Measurements from ENCODE around the gene SLC43A2.

The SLC43A2 gene

GRCh38 chr17:1598399-1599095 is 30.1 kb downstream of the SLC43A2 start:
- Mint-ChIP-seq H3K4me1 (no peaks in the 10 kb centered on the region), H3K4me3 (no peak overlapping the region), H3K27ac (no peak overlapping the region), H3K27me3 (peaks cover 10% of the 10 kb centered on the region), H3K36me3 (no peaks in the 10 kb centered on the region), H3K9me3 (peaks cover 7% of the 10 kb centered on the region)
- CTCF ChIA-PET = interaction anchor here (0.7 kb wide), 1 partner anchor 32 kb away, joined by 3 read pairs; no protein-coding TSS in a partner anchor
- no peak for DNase-seq

- H3K4me3 Mint-ChIP-seq = no peak overlapping the region
- no peaks in the 10 kb centered on the region for H3K36me3 Mint-ChIP-seq
- peak overlapping the region; percentile 37 for H3K27ac Mint-ChIP-seq
- CTCF ChIA-PET = interaction anchor here (0.7 kb wide), 1 partner anchor 32 kb away, joined by 3 read pairs; no protein-coding TSS in a partner anchor
- H3K9me3 Mint-ChIP-seq = peaks cover 7% of the 10 kb centered on the region
- peaks cover 14% of the 10 kb centered on the region for H3K27me3 Mint-ChIP-seq
- H3K4me1 Mint-ChIP-seq = no peaks in the 10 kb centered on the region
- no peak for DNase-seq
Measured at GRCh38 chr17:1597861-1598342, 30.7 kb downstream of the SLC43A2 start.

GRCh38 chr17:1593630-1593931 is 35.1 kb downstream of the SLC43A2 start:
- H3K4me3 Mint-ChIP-seq = no peak overlapping the region

GRCh38 chr17:1592751-1593629 is 35.6 kb downstream of the SLC43A2 start:
- Mint-ChIP-seq H3K4me3 (no peak overlapping the region), H3K4me1 (peaks cover 2% of the 10 kb centered on the region), H3K27me3 (peaks cover 16% of the 10 kb centered on the region)

More at GRCh38 chr17:1593630-1593931, 35.1 kb downstream of the SLC43A2 start:
- no peak for DNase-seq
- Mint-ChIP-seq H3K4me1 (peaks cover 2% of the 10 kb centered on the region), H3K36me3 (no peaks in the 10 kb centered on the region), H3K27ac (peak overlapping the region; percentile 60), H3K27me3 (peaks cover 16% of the 10 kb centered on the region), H3K9me3 (no peaks in the 10 kb centered on the region)
- CTCF ChIA-PET = no interaction called here

GRCh38 chr17:1591474-1592090 is 37.1 kb downstream of the SLC43A2 start:
- Mint-ChIP-seq H3K4me1 (peaks cover 2% of the 10 kb centered on the region), H3K9me3 (no peaks in the 10 kb centered on the region), H3K4me3 (no peak overlapping the region), H3K36me3 (no peaks in the 10 kb centered on the region), H3K27me3 (peaks cover 16% of the 10 kb centered on the region), H3K27ac (no peak overlapping the region)
- CTCF ChIA-PET = interaction anchor here (0.6 kb wide), 1 partner anchor 39 kb away, joined by 3 read pairs; no protein-coding TSS in a partner anchor
- DNase-seq = no peak

More at GRCh38 chr17:1592751-1593629, 35.6 kb downstream of the SLC43A2 start:
- DNase-seq = no peak
- Mint-ChIP-seq H3K36me3 (no peaks in the 10 kb centered on the region), H3K9me3 (no peaks in the 10 kb centered on the region), H3K27ac (no peak overlapping the region)
- CTCF ChIA-PET = no interaction called here

- Mint-ChIP-seq H3K9me3 (no peaks in the 10 kb centered on the region), H3K27ac (no peak overlapping the region), H3K4me3 (no peak overlapping the region), H3K4me1 (peaks cover 2% of the 10 kb centered on the region), H3K27me3 (peaks cover 16% of the 10 kb centered on the region), H3K36me3 (no peaks in the 10 kb centered on the region)
- CTCF ChIA-PET = no interaction called here
- no peak for DNase-seq
Measured at GRCh38 chr17:1590747-1591473, 37.7 kb downstream of the SLC43A2 start.

GRCh38 chr17:1590029-1590746 is 38.4 kb downstream of the SLC43A2 start:
- Mint-ChIP-seq H3K27ac (no peak overlapping the region), H3K9me3 (no peaks in the 10 kb centered on the region), H3K4me3 (no peak overlapping the region), H3K36me3 (no peaks in the 10 kb centered on the region), H3K27me3 (peaks cover 16% of the 10 kb centered on the region), H3K4me1 (peaks cover 2% of the 10 kb centered on the region)
- no peak for DNase-seq
- CTCF ChIA-PET = no interaction called here

- no peak overlapping the region for H3K27ac Mint-ChIP-seq
- peaks cover 13% of the 10 kb centered on the region for H3K27me3 Mint-ChIP-seq
- no peaks in the 10 kb centered on the region for H3K36me3 Mint-ChIP-seq
- no peak for DNase-seq
- CTCF ChIA-PET = no interaction called here
- no peak overlapping the region for H3K4me3 Mint-ChIP-seq
- peaks cover 2% of the 10 kb centered on the region for H3K4me1 Mint-ChIP-seq
- no peaks in the 10 kb centered on the region for H3K9me3 Mint-ChIP-seq
Measured at GRCh38 chr17:1588821-1589585, 39.6 kb downstream of the SLC43A2 start.

GRCh38 chr17:1584167-1584566 is 44.5 kb downstream of the SLC43A2 start:
- no peak overlapping the region for H3K4me3 Mint-ChIP-seq
- H3K36me3 Mint-ChIP-seq = no peaks in the 10 kb centered on the region
- DNase-seq = no peak
- no peak overlapping the region for H3K27ac Mint-ChIP-seq
- H3K4me1 Mint-ChIP-seq = no peaks in the 10 kb centered on the region
- CTCF ChIA-PET = no interaction called here
- H3K9me3 Mint-ChIP-seq = no peaks in the 10 kb centered on the region
- peaks cover 5% of the 10 kb centered on the region for H3K27me3 Mint-ChIP-seq

- DNase-seq = no peak
- Mint-ChIP-seq H3K27me3 (peaks cover 5% of the 10 kb centered on the region), H3K4me1 (no peaks in the 10 kb centered on the region), H3K36me3 (no peaks in the 10 kb centered on the region), H3K27ac (no peak overlapping the region), H3K9me3 (no peaks in the 10 kb centered on the region), H3K4me3 (no peak overlapping the region)
- CTCF ChIA-PET = no interaction called here
Measured at GRCh38 chr17:1583556-1583955, 45.1 kb downstream of the SLC43A2 start.

- DNase-seq = no peak
- H3K9me3 Mint-ChIP-seq = no peaks in the 10 kb centered on the region
- H3K27me3 Mint-ChIP-seq = peaks cover 5% of the 10 kb centered on the region
- no peak overlapping the region for H3K27ac Mint-ChIP-seq
- no peaks in the 10 kb centered on the region for H3K36me3 Mint-ChIP-seq
- CTCF ChIA-PET = interaction anchor here (1.7 kb wide), 1 partner anchor 11 kb away, joined by 4 read pairs; no protein-coding TSS in a partner anchor
- no peak overlapping the region for H3K4me3 Mint-ChIP-seq
- peaks cover 4% of the 10 kb centered on the region for H3K4me1 Mint-ChIP-seq
Measured at GRCh38 chr17:1582374-1582773, 46.3 kb downstream of the SLC43A2 start.

- DNase-seq = no peak
- H3K9me3 Mint-ChIP-seq = no peaks in the 10 kb centered on the region
- H3K36me3 Mint-ChIP-seq = no peaks in the 10 kb centered on the region
- no peak overlapping the region for H3K4me3 Mint-ChIP-seq
- CTCF ChIA-PET = interaction anchor here (1.7 kb wide), 1 partner anchor 9 kb away, joined by 4 read pairs; no protein-coding TSS in a partner anchor
- H3K4me1 Mint-ChIP-seq = peaks cover 10% of the 10 kb centered on the region
- H3K27me3 Mint-ChIP-seq = peaks cover 13% of the 10 kb centered on the region
- H3K27ac Mint-ChIP-seq = no peak overlapping the region
Measured at GRCh38 chr17:1580979-1581676, 47.5 kb downstream of the SLC43A2 start.

Data from activated naive CD4-positive, alpha-beta T cell treated with anti-CD3 and anti-CD28 coated beads, Interleukin-2, amount 10 ng/mL, durations not matched to agents 7 days and 5 days (primary cell).